HepG2 (cell line): ENCODE measurements around the gene DLG5. TPM values are rescaled to one million over a fixed set of nuclear protein-coding genes. Genes with fewer than 3 reads are reported as not detected.

Experiments used
- ATAC-seq: fragments of 200-7000 bp; cut with Tn5 transposase; 3 replicates; pipeline ENCODE4 v1.9.1; 2020; ENCODE audit warnings: mild to moderate bottlenecking, moderate library complexity
- BruUV-seq: library from RNA; stranded (reverse); fragments of 400-500 nt; replicated peaks from 2 replicates; lab custom pipeline; 2021; lab: Mats Ljungman, UMichigan
- CTCF ChIA-PET: fragments of 300-600 bp; formaldehyde crosslinking; extraction: SDS; loops from one replicate; lab custom pipeline; 2021; ENCODE audit warnings: low total read pairs, inconsistent platforms, low intra/inter-chr PET ratio; lab: Yijun Ruan, JAX
- POLR2A ChIA-PET: fragments of 350-600 bp; sonication (Branson Sonifier 250); formaldehyde crosslinking; loops from one replicate; lab custom pipeline; 2020; ENCODE audit warnings: antibody characterized with exemption, inconsistent platforms; lab: Yijun Ruan, JAX
- DNase-seq: peaks from one replicate; pipeline ENCODE4 v3.0.0-alpha.2; 2015; ENCODE audit warnings: low spot score
- FAIRE-seq: peaks from 3 replicates; lab custom pipeline; 2011; peaks lifted over from hg19 to GRCh38; lab: Jason Lieb, UNC
- H2AFZ ChIP-seq: one replicate; pipeline ENCODE4 v1.6.1; 2011; ENCODE audit warnings: low read length, inconsistent platforms
- H3K27ac ChIP-seq: fragments of 300-600 bp; 3 replicates; pipeline ENCODE4 v1.8.0; 2011; ENCODE audit warnings: mixed run types, mild to moderate bottlenecking, mixed read lengths, low read length, inconsistent platforms; ENCODE audit not compliant: insufficient read depth; ENCODE audit errors: extremely low read length
- H3K27me3 ChIP-seq, 2 experiments: fragments of 200-600 bp in 1 of 2; 2 replicates in 1 of 2; 3 replicates in 1 of 2; pipeline versions ENCODE4 v1.6.0 to v1.8.0; 2011; ENCODE audit warnings: low read length in 2 of 2, mild to moderate bottlenecking in 2 of 2, moderate library complexity in 2 of 2, inconsistent platforms in 1 of 2; ENCODE audit not compliant: insufficient read depth in 2 of 2, control insufficient read depth in 1 of 2
- H3K36me3 ChIP-seq, 2 experiments: fragments of 200-600 bp in 1 of 2; replicated peaks in 1 of 2; 2 replicates in 1 of 2; 3 replicates in 1 of 2; pipeline versions ENCODE4 v1.5.1 to v1.8.0; 2011; ENCODE audit warnings: low read length in 2 of 2, inconsistent platforms in 1 of 2; ENCODE audit not compliant: insufficient read depth in 2 of 2, control insufficient read depth in 1 of 2
- H3K4me1 ChIP-seq: 2 replicates; pipeline ENCODE4 v1.5.1; 2012; ENCODE audit warnings: low read length, inconsistent platforms; ENCODE audit not compliant: insufficient read depth
- H3K4me2 ChIP-seq: 2 replicates; pipeline ENCODE4 v1.6.0; 2011; ENCODE audit warnings: low read depth, low read length, inconsistent platforms
- H3K4me3 ChIP-seq, 3 experiments: fragments of 200-600 bp in 1 of 3; sonication (generic), shearing (Covaris generic) in 1 of 3; replicated peaks in 1 of 3; 2 replicates each; pipeline ENCODE4 v1.5.1; 2011 to 2016; ENCODE audit warnings: low read length in 3 of 3, inconsistent platforms in 2 of 3, low read depth in 2 of 3, mild to moderate bottlenecking in 2 of 3, control low read depth in 1 of 3, mixed read lengths in 1 of 3; ENCODE audit not compliant: insufficient read depth in 1 of 3
- H3K79me2 ChIP-seq: one replicate; pipeline ENCODE4 v1.6.1; 2011; ENCODE audit warnings: low read length, inconsistent platforms; ENCODE audit not compliant: insufficient read depth
- H3K9ac ChIP-seq: 2 replicates; pipeline ENCODE4 v1.6.0; 2011; ENCODE audit warnings: mild to moderate bottlenecking, low read depth, low read length, inconsistent platforms; ENCODE audit not compliant: insufficient read depth
- H3K9me3 ChIP-seq: 2 replicates; pipeline ENCODE4 v1.5.1; 2012; ENCODE audit warnings: mild to moderate bottlenecking, low read length
- H4K20me1 ChIP-seq: 2 replicates; pipeline ENCODE4 v1.6.0; 2011; ENCODE audit warnings: inconsistent platforms, mild to moderate bottlenecking, low read length, moderate library complexity; ENCODE audit not compliant: insufficient read depth
- CREM ChIP-seq, 2 experiments: sonication (generic) in 1 of 2; formaldehyde crosslinking in 1 of 2; IDR thresholded peaks; 2 replicates each; pipeline versions ENCODE4 v1.4.0 to v1.6.1; 2016 to 2020; ENCODE audit warnings: antibody characterized with exemption in 1 of 2, mild to moderate bottlenecking in 1 of 2, missing genetic modification reagents in 1 of 2
- ETV5 ChIP-seq: IDR thresholded peaks from 2 replicates; pipeline ENCODE4 v1.6.1; 2018; ENCODE audit warnings: missing biosample characterization, missing genetic modification reagents, inconsistent platforms, borderline replicate concordance
- FOXK1 ChIP-seq: sonication (generic); formaldehyde crosslinking; IDR thresholded peaks from 2 replicates; pipeline ENCODE4 v1.4.0; 2020; ENCODE audit warnings: low read depth, missing genetic modification reagents, borderline replicate concordance
- KDM5A ChIP-seq: fragments of 200-600 bp; sonication (generic); IDR thresholded peaks from 2 replicates; pipeline ENCODE4 v1.7.0; 2018; ENCODE audit warnings: antibody characterized with exemption, mild to moderate bottlenecking, low read length, borderline replicate concordance
- MED1 ChIP-seq: sonication (generic); formaldehyde crosslinking; IDR thresholded peaks from 2 replicates; pipeline ENCODE4 v1.4.0; 2020; ENCODE audit warnings: missing genetic modification reagents
- PAF1 ChIP-seq: IDR thresholded peaks from 2 replicates; pipeline ENCODE4 v1.6.1; 2016; ENCODE audit warnings: missing genetic modification reagents, missing compliant biosample characterization
- TBX3 ChIP-seq: fragments of 450-650 bp; IDR thresholded peaks from 2 replicates; pipeline ENCODE4 v1.6.1; 2017; ENCODE audit warnings: antibody characterized with exemption, mild to moderate bottlenecking, inconsistent platforms, borderline replicate concordance
- ZBTB38 ChIP-seq: sonication (generic); formaldehyde crosslinking; IDR thresholded peaks from 2 replicates; pipeline ENCODE4 v1.5.1; 2020; ENCODE audit warnings: mild to moderate bottlenecking, missing genetic modification reagents
- ZNF747 ChIP-seq: sonication (generic); formaldehyde crosslinking; IDR thresholded peaks from 2 replicates; pipeline ENCODE4 v1.8.1; 2023; ENCODE audit warnings: missing genetic modification reagents, mild to moderate bottlenecking, borderline replicate concordance
- WGBS: methylation state at CpG from one replicate; pipeline ENCODE4 v1.1.6; 2017; ENCODE audit warnings: low lambda C conversion rate; 5-methylcytosine and 5-hydroxymethylcytosine counted together
- in situ Hi-C: cut with HindIII; loops from 2 replicates; pipeline ENCODE4 v1.10.0; 2017; ENCODE audit warnings: low pct_unique_long_range_greater_than_20kb; ENCODE audit not compliant: extremely low pct_ligation_motif_present
- intact Hi-C: fragments of 100-400 bp; cut with micrococcal nuclease; formaldehyde crosslinking; loops from one replicate; pipeline ENCODE4 v1.10.0; 2022; ENCODE audit not compliant: unreplicated experiment
- polyA plus RNA-seq, 8 experiments: library from polyadenylated mRNA; depleted of rRNA in 3 of 8; stranded (reverse) in 7 of 8; unstranded in 1 of 8; fragments of >200 nt; fragmentation: Illumina TruSeq in 4 of 8; extraction: Trizol in 4 of 8; gene quantifications; 2 replicates each; pipeline versions ENCODE4 v1.2.1 to v1.2.3, GENCODE V29; 2011 to 2016; ENCODE audit warnings: low read depth in 4 of 8, missing spikeins in 1 of 8, mixed read lengths in 1 of 8; ENCODE audit not compliant: insufficient read depth in 1 of 8
- total RNA-seq, 5 experiments: library from RNA; depleted of rRNA; stranded (reverse); fragments of >200 nt; fragmentation: Illumina TruSeq; extraction: Trizol; gene quantifications; 2 replicates each; pipeline ENCODE4 v1.2.3, GENCODE V29; 2016; ENCODE audit warnings: low read depth in 1 of 5
- TF ChIP-seq, protein P1 (sequence below): sonication (generic); formaldehyde crosslinking; conservative IDR thresholded peaks from 2 replicates; pipeline ENCODE4 v1.4.0; 2020; ENCODE audit warnings: missing genetic modification reagents
- TF ChIP-seq, protein P2 (sequence below): sonication (generic); formaldehyde crosslinking; IDR thresholded peaks from 2 replicates; pipeline ENCODE4 v1.5.1; 2020; ENCODE audit warnings: mild to moderate bottlenecking, missing genetic modification reagents, moderate library complexity
- TF ChIP-seq, protein P3 (sequence below): sonication (generic); formaldehyde crosslinking; IDR thresholded peaks from 2 replicates; pipeline ENCODE4 v1.4.0; 2020; ENCODE audit warnings: missing genetic modification reagents
- TF ChIP-seq, protein P4 (sequence below): sonication (generic); formaldehyde crosslinking; IDR thresholded peaks from 2 replicates; pipeline ENCODE4 v1.8.1; 2022; ENCODE audit warnings: mild to moderate bottlenecking, missing genetic modification reagents
- TF ChIP-seq, protein P5 (sequence below): sonication (generic); formaldehyde crosslinking; IDR thresholded peaks from 2 replicates; pipeline ENCODE4 v1.4.0; 2020; ENCODE audit warnings: missing genetic modification reagents

DLG5 gene
- total and polyA plus RNA-seq, 2 of the 13 experiments (the other 11 are each of a cell fraction or from before 2014, with no cell fraction given) = 15.5 to 18.2 TPM

DNA sequence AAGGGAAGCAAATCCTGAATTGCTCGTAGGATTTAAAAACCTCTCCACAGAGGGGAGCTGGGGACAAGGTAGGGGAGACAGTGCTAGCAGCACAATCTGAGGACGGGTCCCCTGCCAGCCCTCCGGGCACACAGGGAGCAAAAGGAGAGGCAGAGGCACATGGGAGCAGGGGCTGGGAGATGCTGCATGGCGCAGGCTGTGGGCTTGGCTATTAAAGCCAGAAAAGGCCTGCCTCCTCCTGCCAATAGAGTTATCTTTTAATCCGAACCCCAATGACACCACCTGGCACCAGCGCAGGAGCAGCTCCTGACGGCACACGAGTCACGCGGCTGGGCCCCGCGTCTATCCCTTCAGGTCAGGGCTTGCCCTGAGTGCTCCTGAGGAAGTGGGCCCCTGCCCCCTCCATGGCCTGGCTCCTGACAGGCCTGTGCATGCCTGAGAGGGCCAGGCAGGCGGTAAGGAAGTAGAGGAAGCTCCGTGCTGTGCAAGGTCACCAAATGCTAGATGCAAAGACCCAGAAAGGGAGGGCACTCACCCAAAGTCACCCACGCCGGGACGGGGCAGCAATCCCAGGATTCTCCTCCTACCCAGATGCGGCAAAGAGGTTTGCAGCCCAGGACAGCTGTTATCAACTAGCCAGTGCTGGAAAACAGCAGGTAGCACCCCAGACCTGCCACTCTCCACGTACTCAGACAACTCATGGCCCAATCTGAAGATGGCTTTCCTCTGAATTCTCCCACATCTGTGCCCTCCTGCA lies 28.1 kb downstream of the DLG5 start:
- Histone ChIP-seq H3K4me2 (no peak overlapping the region), H4K20me1 (0 out of 2 replicates have a peak, but pooled peaks cover 3% of the 10 kb centered on the region), H3K4me1 (peaks cover 50% of the 10 kb centered on the region), H3K4me3 (no peak overlapping the region), H3K36me3 (no peaks in the 10 kb centered on the region; a peak in 1 of 5 replicates), H2AFZ (no peak overlapping the region), H3K27ac (no peak overlapping the region), H3K79me2 (peaks cover 49% of the 10 kb centered on the region), H3K27me3 (no peaks in the 10 kb centered on the region), H3K9me3 (no peaks in the 10 kb centered on the region), H3K9ac (no peak overlapping the region)
- intact Hi-C loops (no loop called here), in situ Hi-C loops (no loop called here)
- FAIRE-seq (no peak), DNase-seq (no peak), ATAC-seq (peak; percentile 47)
- WGBS = 82% methylated on average over 11 of the region's 19 CpGs
- CTCF ChIA-PET = no interaction called here
- BruUV-seq = no TSS peak
- POLR2A ChIA-PET = no interaction called here
- TF ChIP-seq MED1 (CRISPR knock-in tag) = no peak
- no peak for TF ChIP-seq FOXK1 (CRISPR knock-in tag)
- TF ChIP-seq, protein P1, sequence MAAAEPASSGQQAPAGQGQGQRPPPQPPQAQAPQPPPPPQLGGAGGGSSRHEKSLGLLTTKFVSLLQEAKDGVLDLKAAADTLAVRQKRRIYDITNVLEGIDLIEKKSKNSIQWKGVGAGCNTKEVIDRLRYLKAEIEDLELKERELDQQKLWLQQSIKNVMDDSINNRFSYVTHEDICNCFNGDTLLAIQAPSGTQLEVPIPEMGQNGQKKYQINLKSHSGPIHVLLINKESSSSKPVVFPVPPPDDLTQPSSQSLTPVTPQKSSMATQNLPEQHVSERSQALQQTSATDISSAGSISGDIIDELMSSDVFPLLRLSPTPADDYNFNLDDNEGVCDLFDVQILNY (CRISPR knock-in tag) = no peak
- TF ChIP-seq TBX3 = no peak
- TF ChIP-seq, protein P2, sequence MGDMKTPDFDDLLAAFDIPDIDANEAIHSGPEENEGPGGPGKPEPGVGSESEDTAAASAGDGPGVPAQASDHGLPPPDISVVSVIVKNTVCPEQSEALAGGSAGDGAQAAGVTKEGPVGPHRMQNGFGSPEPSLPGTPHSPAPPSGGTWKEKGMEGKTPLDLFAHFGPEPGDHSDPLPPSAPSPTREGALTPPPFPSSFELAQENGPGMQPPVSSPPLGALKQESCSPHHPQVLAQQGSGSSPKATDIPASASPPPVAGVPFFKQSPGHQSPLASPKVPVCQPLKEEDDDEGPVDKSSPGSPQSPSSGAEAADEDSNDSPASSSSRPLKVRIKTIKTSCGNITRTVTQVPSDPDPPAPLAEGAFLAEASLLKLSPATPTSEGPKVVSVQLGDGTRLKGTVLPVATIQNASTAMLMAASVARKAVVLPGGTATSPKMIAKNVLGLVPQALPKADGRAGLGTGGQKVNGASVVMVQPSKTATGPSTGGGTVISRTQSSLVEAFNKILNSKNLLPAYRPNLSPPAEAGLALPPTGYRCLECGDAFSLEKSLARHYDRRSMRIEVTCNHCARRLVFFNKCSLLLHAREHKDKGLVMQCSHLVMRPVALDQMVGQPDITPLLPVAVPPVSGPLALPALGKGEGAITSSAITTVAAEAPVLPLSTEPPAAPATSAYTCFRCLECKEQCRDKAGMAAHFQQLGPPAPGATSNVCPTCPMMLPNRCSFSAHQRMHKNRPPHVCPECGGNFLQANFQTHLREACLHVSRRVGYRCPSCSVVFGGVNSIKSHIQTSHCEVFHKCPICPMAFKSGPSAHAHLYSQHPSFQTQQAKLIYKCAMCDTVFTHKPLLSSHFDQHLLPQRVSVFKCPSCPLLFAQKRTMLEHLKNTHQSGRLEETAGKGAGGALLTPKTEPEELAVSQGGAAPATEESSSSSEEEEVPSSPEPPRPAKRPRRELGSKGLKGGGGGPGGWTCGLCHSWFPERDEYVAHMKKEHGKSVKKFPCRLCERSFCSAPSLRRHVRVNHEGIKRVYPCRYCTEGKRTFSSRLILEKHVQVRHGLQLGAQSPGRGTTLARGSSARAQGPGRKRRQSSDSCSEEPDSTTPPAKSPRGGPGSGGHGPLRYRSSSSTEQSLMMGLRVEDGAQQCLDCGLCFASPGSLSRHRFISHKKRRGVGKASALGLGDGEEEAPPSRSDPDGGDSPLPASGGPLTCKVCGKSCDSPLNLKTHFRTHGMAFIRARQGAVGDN (CRISPR knock-in tag) = peak; percentile 74
- TF ChIP-seq ZBTB38 (CRISPR knock-in tag) = peak; percentile 60
- no peak for TF ChIP-seq KDM5A
- no peak for TF ChIP-seq ETV5 (CRISPR knock-in tag)
- TF ChIP-seq CREM (IDR thresholded peaks at IDR 0.05) = no peak
- no peak for TF ChIP-seq CREM (CRISPR knock-in tag; IDR thresholded peaks at IDR 0.05)
- TF ChIP-seq, protein P3, sequence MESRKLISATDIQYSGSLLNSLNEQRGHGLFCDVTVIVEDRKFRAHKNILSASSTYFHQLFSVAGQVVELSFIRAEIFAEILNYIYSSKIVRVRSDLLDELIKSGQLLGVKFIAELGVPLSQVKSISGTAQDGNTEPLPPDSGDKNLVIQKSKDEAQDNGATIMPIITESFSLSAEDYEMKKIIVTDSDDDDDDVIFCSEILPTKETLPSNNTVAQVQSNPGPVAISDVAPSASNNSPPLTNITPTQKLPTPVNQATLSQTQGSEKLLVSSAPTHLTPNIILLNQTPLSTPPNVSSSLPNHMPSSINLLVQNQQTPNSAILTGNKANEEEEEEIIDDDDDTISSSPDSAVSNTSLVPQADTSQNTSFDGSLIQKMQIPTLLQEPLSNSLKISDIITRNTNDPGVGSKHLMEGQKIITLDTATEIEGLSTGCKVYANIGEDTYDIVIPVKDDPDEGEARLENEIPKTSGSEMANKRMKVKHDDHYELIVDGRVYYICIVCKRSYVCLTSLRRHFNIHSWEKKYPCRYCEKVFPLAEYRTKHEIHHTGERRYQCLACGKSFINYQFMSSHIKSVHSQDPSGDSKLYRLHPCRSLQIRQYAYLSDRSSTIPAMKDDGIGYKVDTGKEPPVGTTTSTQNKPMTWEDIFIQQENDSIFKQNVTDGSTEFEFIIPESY = peak; percentile 89
- TF ChIP-seq, protein P4, sequence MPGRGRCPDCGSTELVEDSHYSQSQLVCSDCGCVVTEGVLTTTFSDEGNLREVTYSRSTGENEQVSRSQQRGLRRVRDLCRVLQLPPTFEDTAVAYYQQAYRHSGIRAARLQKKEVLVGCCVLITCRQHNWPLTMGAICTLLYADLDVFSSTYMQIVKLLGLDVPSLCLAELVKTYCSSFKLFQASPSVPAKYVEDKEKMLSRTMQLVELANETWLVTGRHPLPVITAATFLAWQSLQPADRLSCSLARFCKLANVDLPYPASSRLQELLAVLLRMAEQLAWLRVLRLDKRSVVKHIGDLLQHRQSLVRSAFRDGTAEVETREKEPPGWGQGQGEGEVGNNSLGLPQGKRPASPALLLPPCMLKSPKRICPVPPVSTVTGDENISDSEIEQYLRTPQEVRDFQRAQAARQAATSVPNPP (CRISPR knock-in tag) = no peak
- no peak for TF ChIP-seq PAF1 (CRISPR knock-in tag)
- no peak for TF ChIP-seq ZNF747 (CRISPR knock-in tag)
- TF ChIP-seq, protein P5, sequence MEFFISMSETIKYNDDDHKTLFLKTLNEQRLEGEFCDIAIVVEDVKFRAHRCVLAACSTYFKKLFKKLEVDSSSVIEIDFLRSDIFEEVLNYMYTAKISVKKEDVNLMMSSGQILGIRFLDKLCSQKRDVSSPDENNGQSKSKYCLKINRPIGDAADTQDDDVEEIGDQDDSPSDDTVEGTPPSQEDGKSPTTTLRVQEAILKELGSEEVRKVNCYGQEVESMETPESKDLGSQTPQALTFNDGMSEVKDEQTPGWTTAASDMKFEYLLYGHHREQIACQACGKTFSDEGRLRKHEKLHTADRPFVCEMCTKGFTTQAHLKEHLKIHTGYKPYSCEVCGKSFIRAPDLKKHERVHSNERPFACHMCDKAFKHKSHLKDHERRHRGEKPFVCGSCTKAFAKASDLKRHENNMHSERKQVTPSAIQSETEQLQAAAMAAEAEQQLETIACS (CRISPR knock-in tag) = no peak
